ENCODE measurements around the gene CAMSAP3.

- TF ChIP-seq, protein P1, sequence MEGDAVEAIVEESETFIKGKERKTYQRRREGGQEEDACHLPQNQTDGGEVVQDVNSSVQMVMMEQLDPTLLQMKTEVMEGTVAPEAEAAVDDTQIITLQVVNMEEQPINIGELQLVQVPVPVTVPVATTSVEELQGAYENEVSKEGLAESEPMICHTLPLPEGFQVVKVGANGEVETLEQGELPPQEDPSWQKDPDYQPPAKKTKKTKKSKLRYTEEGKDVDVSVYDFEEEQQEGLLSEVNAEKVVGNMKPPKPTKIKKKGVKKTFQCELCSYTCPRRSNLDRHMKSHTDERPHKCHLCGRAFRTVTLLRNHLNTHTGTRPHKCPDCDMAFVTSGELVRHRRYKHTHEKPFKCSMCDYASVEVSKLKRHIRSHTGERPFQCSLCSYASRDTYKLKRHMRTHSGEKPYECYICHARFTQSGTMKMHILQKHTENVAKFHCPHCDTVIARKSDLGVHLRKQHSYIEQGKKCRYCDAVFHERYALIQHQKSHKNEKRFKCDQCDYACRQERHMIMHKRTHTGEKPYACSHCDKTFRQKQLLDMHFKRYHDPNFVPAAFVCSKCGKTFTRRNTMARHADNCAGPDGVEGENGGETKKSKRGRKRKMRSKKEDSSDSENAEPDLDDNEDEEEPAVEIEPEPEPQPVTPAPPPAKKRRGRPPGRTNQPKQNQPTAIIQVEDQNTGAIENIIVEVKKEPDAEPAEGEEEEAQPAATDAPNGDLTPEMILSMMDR (IDR thresholded peaks at IDR 0.05; ENCODE audit: low read length): no peak
- no peak for TF ChIP-seq EZH2phosphoT487 (IDR thresholded peaks at IDR 0.05; ENCODE audit: low read length)
Measured at GRCh38 chr19:7589822-7590221, 5.8 kb upstream of the CAMSAP3 start.

Measured in MM.1S (cell line).